Measurements from ENCODE around the gene EP300. TPM values are rescaled to one million over a fixed set of nuclear protein-coding genes. Genes with fewer than 3 reads are reported as not detected.
"Not testable (repeated sequence)": the region's sequence is repeated elsewhere in the genome, so short reads cannot be mapped to it uniquely, and the experiment has no call there.

Gene EP300
- total RNA-seq, 1 donor from 2014 or later, result 159 TPM

DNA sequence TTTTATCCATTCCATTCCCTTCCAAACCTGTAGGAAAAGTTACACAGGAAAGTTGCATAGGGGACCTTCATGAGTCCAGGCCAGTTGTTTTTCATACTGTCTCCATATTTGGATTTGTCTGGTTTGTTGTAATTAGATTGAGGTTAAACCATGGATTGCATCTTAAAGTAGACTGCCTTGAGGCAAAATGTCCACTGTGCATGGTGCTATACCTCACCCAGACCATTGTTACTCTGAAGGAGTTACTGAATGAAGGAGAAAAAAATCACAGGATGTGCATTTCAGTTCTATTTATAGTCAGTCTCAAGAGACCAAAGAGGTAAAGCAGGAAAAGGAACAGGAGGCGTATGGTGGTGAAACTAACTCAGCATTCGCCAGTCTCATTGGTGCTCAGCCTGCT, 83.2 kb downstream of the EP300 start:
- H3K9me3 Mint-ChIP-seq, result no peaks in the 10 kb centered on the region
- peaks cover 23% of the 10 kb centered on the region for H3K4me1 Mint-ChIP-seq
- no peak overlapping the region for H3K27ac Mint-ChIP-seq
- H3K4me3 Mint-ChIP-seq, result no peak overlapping the region
- H3K27me3 Mint-ChIP-seq, result no peaks in the 10 kb centered on the region
- ChIA-PET POLR2A (no interaction called here), CTCF (no interaction called here)
- peaks cover 83% of the 10 kb centered on the region for H3K36me3 Mint-ChIP-seq (ENCODE audit: low read depth)
- intact Hi-C loops (cut with micrococcal nuclease), result loop anchor here (5.0 kb wide), 1 partner anchor 42 kb away; no protein-coding TSS in a partner anchor
- DNase-seq (no peak), ATAC-seq (ENCODE audit: low read depth) (no peak)
- TF ChIP-seq, protein P1, sequence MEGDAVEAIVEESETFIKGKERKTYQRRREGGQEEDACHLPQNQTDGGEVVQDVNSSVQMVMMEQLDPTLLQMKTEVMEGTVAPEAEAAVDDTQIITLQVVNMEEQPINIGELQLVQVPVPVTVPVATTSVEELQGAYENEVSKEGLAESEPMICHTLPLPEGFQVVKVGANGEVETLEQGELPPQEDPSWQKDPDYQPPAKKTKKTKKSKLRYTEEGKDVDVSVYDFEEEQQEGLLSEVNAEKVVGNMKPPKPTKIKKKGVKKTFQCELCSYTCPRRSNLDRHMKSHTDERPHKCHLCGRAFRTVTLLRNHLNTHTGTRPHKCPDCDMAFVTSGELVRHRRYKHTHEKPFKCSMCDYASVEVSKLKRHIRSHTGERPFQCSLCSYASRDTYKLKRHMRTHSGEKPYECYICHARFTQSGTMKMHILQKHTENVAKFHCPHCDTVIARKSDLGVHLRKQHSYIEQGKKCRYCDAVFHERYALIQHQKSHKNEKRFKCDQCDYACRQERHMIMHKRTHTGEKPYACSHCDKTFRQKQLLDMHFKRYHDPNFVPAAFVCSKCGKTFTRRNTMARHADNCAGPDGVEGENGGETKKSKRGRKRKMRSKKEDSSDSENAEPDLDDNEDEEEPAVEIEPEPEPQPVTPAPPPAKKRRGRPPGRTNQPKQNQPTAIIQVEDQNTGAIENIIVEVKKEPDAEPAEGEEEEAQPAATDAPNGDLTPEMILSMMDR (IDR thresholded peaks at IDR 0.05), result no peak

DNA sequence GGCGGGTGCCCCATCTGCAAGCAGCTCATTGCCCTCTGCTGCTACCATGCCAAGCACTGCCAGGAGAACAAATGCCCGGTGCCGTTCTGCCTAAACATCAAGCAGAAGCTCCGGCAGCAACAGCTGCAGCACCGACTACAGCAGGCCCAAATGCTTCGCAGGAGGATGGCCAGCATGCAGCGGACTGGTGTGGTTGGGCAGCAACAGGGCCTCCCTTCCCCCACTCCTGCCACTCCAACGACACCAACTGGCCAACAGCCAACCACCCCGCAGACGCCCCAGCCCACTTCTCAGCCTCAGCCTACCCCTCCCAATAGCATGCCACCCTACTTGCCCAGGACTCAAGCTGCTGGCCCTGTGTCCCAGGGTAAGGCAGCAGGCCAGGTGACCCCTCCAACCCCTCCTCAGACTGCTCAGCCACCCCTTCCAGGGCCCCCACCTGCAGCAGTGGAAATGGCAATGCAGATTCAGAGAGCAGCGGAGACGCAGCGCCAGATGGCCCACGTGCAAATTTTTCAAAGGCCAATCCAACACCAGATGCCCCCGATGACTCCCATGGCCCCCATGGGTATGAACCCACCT, 84.7 kb downstream of the EP300 start:
- Mint-ChIP-seq H3K4me3 (no peak overlapping the region), H3K36me3 (ENCODE audit: low read depth) (peaks cover 77% of the 10 kb centered on the region), H3K27ac (no peak overlapping the region), H3K27me3 (no peaks in the 10 kb centered on the region), H3K9me3 (no peaks in the 10 kb centered on the region), H3K4me1 (peaks cover 31% of the 10 kb centered on the region)
- POLR2A ChIA-PET, result no interaction called here
- TF ChIP-seq, protein P1 (IDR thresholded peaks at IDR 0.05), result no peak
- ATAC-seq (ENCODE audit: low read depth) (no peak), DNase-seq (no peak)
- intact Hi-C loops (cut with micrococcal nuclease), result loop anchor here (5.0 kb wide), 1 partner anchor 40 kb away; no protein-coding TSS in a partner anchor
- CTCF ChIA-PET, result no interaction called here

DNA sequence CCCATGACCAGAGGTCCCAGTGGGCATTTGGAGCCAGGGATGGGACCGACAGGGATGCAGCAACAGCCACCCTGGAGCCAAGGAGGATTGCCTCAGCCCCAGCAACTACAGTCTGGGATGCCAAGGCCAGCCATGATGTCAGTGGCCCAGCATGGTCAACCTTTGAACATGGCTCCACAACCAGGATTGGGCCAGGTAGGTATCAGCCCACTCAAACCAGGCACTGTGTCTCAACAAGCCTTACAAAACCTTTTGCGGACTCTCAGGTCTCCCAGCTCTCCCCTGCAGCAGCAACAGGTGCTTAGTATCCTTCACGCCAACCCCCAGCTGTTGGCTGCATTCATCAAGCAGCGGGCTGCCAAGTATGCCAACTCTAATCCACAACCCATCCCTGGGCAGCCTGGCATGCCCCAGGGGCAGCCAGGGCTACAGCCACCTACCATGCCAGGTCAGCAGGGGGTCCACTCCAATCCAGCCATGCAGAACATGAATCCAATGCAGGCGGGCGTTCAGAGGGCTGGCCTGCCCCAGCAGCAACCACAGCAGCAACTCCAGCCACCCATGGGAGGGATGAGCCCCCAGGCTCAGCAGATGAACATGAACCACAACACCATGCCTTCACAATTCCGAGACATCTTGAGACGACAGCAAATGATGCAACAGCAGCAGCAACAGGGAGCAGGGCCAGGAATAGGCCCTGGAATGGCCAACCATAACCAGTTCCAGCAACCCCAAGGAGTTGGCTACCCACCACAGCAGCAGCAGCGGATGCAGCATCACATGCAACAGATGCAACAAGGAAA, 85.4 kb downstream of the EP300 start:
- Mint-ChIP-seq H3K27ac (no peak overlapping the region), H3K27me3 (no peaks in the 10 kb centered on the region), H3K4me1 (peaks cover 31% of the 10 kb centered on the region), H3K36me3 (ENCODE audit: low read depth) (peaks cover 70% of the 10 kb centered on the region), H3K9me3 (no peaks in the 10 kb centered on the region), H3K4me3 (no peak overlapping the region)
- TF ChIP-seq, protein P1 (IDR thresholded peaks at IDR 0.05), result no peak
- intact Hi-C loops (cut with micrococcal nuclease), result loop anchor here (5.0 kb wide), 1 partner anchor 39 kb away; no protein-coding TSS in a partner anchor
- DNase-seq (no peak), ATAC-seq (ENCODE audit: low read depth) (no peak)
- CTCF ChIA-PET, result no interaction called here
- POLR2A ChIA-PET, result no interaction called here

DNA sequence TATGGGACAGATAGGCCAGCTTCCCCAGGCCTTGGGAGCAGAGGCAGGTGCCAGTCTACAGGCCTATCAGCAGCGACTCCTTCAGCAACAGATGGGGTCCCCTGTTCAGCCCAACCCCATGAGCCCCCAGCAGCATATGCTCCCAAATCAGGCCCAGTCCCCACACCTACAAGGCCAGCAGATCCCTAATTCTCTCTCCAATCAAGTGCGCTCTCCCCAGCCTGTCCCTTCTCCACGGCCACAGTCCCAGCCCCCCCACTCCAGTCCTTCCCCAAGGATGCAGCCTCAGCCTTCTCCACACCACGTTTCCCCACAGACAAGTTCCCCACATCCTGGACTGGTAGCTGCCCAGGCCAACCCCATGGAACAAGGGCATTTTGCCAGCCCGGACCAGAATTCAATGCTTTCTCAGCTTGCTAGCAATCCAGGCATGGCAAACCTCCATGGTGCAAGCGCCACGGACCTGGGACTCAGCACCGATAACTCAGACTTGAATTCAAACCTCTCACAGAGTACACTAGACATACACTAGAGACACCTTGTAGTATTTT, 86.1 kb downstream of the EP300 start:
- Mint-ChIP-seq H3K4me3 (no peak overlapping the region), H3K36me3 (ENCODE audit: low read depth) (peaks cover 64% of the 10 kb centered on the region), H3K4me1 (peaks cover 31% of the 10 kb centered on the region), H3K27me3 (no peaks in the 10 kb centered on the region), H3K27ac (no peak overlapping the region), H3K9me3 (no peaks in the 10 kb centered on the region)
- intact Hi-C loops (cut with micrococcal nuclease), result loop anchor here (5.0 kb wide), 1 partner anchor 39 kb away; no protein-coding TSS in a partner anchor
- ATAC-seq (ENCODE audit: low read depth) (no peak), DNase-seq (no peak)
- TF ChIP-seq, protein P1 (IDR thresholded peaks at IDR 0.05), result no peak
- ChIA-PET CTCF (no interaction called here), POLR2A (no interaction called here)

DNA sequence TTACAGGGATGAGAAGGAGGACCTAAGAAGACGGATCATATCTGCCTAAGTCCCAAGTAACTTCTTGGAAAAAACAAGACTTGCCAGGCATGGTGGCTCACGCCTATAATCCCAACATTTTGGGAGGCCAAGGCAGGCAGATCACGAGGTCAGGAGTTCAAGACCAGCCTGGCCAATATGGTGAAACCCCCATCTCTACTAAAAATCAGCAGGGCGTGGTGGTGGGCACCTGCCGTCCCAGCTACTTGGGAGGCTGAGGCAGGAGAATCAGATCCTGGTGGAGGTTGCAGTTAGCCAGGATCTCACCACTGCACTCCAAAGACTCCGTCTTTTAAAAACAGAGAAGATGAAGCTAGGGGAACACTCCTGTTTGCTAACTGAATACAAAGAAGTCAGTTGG, 88.0 kb downstream of the EP300 start:
- ATAC-seq (ENCODE audit: low read depth); H3K27me3 Mint-ChIP-seq; intact Hi-C loops (cut with micrococcal nuclease); H3K9me3 Mint-ChIP-seq; DNase-seq; H3K4me3 Mint-ChIP-seq; H3K27ac Mint-ChIP-seq; POLR2A ChIA-PET: not testable (repeated sequence)
- peaks cover 28% of the 10 kb centered on the region for H3K4me1 Mint-ChIP-seq
- CTCF ChIA-PET, result interaction anchor here (0.8 kb wide), 1 partner anchor 57 kb away, joined by 3 read pairs; no protein-coding TSS in a partner anchor
- H3K36me3 Mint-ChIP-seq (ENCODE audit: low read depth), result peaks cover 48% of the 10 kb centered on the region
